HG02938 (cell line): ENCODE results near the gene ACKR2.
A peak's percentile ranks its signal among the peaks of the same experiment; 100 is the strongest.

Experiments used
- ATAC-seq: cut with Tn5 transposase; IDR thresholded peaks from one replicate; pipeline ENCODE4 v1.9.1; 2021; ENCODE audit warnings: mild to moderate bottlenecking, moderate library complexity; ENCODE audit not compliant: unreplicated experiment

ACKR2 gene

GRCh38 chr3:42809202-42809601 is at the start of gene ACKR2:
TSS of gene ACKR2 (plus strand) at chr3:42809445. CDS start at chr3:42864503, 55,058 bp downstream.
- ATAC-seq = no peak

- no peak for ATAC-seq
Observed at GRCh38 chr3:42762046-42762724, 47.1 kb upstream of the ACKR2 start.

DNA sequence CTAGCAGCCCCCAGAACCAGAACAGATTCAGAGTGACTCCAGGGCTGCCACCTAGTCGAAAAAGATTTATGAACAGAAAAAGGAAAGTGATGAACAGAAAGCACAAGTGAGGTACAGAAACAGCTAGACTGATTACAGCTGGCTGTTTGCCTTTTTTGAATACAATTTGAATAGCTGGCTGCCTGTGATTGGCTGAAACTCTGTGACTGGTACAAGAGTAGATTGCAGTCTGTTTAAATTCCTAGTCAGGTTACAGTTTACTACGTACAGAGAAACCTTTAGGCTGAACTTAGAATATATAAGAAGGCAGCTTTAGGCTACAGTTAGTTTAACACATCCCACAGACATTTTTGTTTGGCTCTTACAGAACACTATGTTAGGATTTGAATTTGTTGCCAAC is 46.2 kb upstream of the ACKR2 start:
- ATAC-seq = no peak

- ATAC-seq = no peak
Observed at GRCh38 chr3:42764115-42764514, 45.1 kb upstream of the ACKR2 start.

DNA sequence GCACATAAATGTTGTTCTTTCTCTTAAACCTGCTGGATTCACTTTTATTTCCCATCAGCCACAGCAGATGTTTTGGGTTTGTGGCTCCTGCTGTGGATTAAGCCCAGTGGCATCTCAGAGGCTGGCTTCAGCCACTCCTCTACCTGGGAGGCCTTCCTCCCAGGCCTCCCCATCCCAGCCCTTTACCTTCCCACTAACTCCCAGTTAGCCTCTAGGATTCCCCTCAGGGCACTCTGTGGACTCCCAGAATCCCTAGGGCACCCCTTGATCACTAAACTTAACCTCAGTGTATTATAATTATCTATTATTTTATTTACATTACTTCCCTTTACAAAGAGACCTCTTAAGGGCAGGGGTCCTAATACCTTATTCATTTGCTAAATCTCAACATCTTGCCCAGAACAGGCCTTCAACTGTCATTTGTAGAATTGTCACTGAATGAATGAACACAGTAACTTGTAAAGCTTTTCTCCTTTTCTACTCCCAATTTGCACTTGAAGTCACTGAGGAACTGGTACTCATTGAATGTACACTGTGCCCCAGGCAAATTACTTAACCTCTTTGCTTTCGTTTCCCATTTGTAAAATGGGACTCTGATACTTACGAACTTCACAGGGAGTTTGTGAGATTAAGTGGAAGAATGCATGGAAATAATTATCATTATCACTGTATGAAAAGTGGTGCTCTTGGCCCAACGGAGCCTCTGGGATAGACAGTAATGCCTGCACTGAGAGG is 44.5 kb upstream of the ACKR2 start:
- no peak for ATAC-seq

GRCh38 chr3:42769477-42770131 is 39.6 kb upstream of the ACKR2 start:
- ATAC-seq = no peak

DNA sequence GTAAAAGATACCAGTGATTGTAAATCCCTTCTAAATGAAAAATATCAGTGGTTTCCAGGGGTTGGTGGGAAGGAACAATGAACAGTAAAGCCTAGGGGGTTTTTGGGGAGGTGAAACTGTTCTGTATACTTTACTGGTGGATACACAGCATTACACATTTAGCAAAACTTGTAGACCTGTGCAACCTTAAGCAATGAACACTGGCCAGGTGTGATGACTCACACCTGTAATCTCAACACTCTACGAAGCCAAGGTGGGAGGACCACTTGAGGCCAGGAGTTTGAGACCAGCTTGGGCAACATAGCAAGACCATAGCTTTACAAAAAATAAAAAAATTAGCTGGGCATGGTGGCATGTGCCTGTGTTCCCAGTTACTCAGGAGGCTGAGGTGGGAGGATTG is 38.0 kb upstream of the ACKR2 start:
- ATAC-seq = no peak

DNA sequence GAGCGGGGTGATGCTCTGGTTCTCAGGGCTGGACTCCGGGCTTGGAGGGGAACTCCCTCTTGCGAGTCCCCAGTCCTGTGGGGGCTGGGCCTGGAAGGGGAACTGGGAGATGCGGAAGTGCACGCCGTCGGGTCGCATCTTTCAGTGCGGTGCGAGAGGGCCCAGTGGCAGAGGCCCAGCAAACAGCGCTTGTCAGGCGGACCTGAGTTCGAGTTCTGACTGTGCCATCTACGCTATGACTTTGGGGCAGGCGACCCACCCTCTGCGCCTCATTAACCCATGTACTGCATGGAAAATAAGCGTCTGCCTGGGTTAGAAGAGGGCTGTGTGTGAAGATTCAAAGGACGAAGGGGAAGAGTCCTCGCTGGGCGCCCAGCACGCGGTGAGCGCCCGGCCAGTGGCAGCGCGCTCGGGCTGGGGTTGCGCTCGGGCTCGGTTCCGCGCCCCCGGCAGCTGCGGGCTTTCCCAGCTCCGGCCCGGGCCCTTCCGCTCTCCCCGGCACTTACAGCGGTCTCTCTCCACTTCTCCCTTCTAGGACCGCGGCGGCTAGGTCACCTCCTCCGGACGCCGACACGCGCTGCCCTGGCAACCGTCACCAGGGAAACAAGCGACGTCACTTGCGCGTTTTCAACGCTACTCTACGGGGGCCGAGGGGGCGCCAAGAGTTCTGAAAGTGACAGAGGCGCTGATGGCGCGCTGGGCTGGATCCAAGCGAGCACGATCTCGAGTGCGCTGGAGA is 36.4 kb upstream of the ACKR2 start, which contains the start of gene CCDC13:
Gene CCDC13 (minus strand): TSS at position 584 of the 739 bp plus-strand sequence. CDS start 14,908 bp downstream, outside the sequence.
- peak; percentile 96 for ATAC-seq

GRCh38 chr3:42773409-42773751 is 35.9 kb upstream of the ACKR2 start:
- no peak for ATAC-seq

- no peak for ATAC-seq
Observed at GRCh38 chr3:42778644-42779043, 30.6 kb upstream of the ACKR2 start.

GRCh38 chr3:42780398-42780797 is 28.8 kb upstream of the ACKR2 start:
- no peak for ATAC-seq

DNA sequence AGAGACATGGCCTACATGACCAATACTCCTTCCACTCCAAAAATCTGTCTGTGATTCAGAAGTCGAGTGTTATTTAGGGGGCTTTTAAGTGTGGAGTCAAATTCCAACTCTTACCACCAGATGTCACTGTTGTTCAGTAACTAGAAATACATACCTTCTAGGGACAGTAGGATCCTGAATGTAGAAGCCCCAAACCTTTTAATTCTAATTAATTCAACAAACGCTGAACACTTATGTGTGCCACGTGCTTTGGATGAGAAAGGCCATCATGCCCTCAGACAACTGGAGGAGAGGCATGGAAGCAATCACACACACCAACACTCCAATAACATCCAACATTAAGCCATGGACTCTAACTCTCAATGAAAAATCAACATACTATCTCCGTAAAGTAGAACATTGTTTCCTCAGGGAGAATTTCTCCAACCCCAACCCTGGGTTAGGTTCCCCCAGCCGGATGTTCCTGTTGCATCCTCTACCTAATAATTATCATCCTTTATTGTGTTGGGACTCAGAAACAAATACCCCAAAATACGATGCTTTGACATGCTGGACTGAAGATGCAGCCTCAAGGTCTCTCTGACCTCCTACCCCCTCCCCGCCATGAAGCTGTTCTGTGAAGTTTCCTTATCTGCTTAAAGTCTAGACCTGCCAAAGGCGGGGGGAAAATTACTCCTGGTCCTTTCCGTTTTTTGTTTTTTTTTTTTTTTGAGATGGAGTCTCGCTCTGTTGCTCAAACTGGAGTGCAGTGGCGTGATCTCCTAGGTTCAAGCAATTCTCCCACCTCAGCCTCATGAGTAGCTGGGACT is 28.1 kb upstream of the ACKR2 start:
- no peak for ATAC-seq

DNA sequence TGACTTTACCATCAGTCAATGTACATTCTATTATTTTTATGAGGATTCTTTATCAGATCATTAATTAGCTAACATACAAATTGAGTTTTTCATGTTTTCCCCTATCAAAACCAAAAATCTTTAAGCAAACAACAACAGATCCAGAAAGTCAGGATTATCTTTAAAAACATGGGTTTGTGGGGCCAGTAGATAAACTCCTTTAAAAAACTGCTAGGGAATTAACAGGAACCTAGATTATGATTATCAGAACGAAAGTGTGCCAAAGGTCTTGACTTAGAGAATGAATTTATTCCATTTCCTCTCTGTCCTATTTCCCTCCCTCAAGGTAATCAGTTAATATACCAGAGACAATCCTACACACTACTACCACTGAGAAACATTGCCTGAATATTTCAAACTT is 23.0 kb upstream of the ACKR2 start:
- ATAC-seq = no peak

GRCh38 chr3:42786631-42787030 is 22.6 kb upstream of the ACKR2 start:
- no peak for ATAC-seq

DNA sequence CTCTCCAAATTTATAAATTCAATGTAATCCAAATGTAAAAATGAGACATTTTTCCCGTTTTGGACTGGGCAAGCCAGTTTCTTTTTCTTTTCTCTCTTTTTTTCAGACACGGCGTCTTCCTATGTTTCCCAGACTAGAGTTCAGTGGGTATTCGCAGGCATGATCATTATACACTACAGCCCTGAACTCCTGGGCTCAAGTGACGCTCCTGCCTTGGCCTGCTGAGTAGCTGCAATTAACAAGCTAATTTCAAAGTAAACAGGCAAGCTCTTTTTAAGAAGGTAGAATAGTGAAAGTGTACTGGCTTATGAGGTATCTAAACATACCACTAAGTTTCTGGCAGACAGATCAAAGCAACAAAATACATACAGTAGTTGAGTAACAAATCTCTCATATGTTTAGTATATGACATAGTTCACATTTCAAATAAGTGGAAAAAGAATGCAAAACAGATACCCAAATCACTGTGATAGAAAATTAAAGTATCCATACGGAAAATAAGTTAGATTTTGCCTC is 18.5 kb upstream of the ACKR2 start:
- no peak for ATAC-seq

GRCh38 chr3:42795621-42796181 is 13.5 kb upstream of the ACKR2 start:
- no peak for ATAC-seq

- ATAC-seq = no peak
Observed at GRCh38 chr3:42796332-42796885, 12.8 kb upstream of the ACKR2 start.

DNA sequence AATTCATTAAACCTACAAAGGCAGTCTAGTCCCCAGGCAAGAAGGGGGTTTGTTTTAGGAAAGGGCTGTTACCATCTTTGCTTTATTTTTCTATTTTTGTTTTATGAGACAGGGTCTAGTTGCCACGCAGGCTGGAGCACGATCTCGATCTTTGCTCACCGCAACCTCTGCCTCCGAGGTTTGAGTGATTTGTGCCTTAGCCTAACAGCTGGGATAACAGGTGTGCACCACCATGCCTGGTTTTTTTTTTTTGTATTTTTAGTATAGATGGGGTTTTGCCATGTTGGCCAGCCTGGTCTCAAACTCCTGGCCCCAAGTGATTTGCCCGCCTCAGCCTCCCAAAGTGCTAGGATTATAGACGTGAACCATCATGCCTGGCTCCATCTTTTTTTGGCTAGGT is 9.9 kb upstream of the ACKR2 start:
- ATAC-seq = no peak

DNA sequence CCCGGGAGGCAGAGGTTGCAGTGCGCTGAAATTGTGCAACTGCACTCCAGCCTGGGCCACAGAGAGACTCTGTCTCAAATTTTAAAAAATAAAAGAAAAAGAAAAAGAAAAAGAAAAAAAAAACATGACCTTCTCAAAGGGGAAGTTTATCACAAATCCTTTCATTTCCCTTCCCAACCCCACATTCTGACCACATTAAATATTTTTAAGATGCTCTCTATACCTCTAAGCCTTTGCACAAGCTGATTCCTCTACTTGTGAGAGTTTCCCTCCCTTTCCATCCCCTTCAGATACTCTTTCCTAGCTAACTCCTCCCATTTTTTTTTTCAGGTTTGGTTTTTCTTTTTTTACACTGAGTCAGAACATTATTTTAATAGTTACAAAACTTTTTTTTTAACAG is 9.0 kb upstream of the ACKR2 start:
- ATAC-seq = no peak
